Activated CD8-positive, alpha-beta T cell treated with anti-CD3 and anti-CD28 coated beads for 36 hours (primary cell): ENCODE data around the gene GABPA. TPM values are rescaled to one million over a fixed set of nuclear protein-coding genes. Genes with fewer than 3 reads are reported as not detected.

Experiments used
- ATAC-seq: fragments of 200-7000 bp; cut with Tn5 transposase; one replicate; pipeline ENCODE4 v1.10.0; 2021; ENCODE audit warnings: mild to moderate bottlenecking, moderate library complexity
- CTCF ChIA-PET: fragments of 350-600 bp; sonication (Branson Sonifier 250); formaldehyde crosslinking; loops from one replicate; lab custom pipeline; 2021; ENCODE audit warnings: antibody characterized with exemption; lab: Charles Lee
- POLR2A ChIA-PET: fragments of 350-600 bp; sonication (Branson Sonifier 250); formaldehyde crosslinking; loops from one replicate; lab custom pipeline; 2021; ENCODE audit warnings: antibody characterized with exemption; lab: Charles Lee
- DNase-seq: peaks from one replicate; pipeline ENCODE4 v3.0.0-alpha.2; 2020
- H3K27ac Mint-ChIP-seq: one replicate; pipeline ENCODE4 v1.8.0; 2021; ENCODE audit warnings: mild to moderate bottlenecking, mixed read lengths
- H3K27me3 Mint-ChIP-seq: one replicate; pipeline ENCODE4 v1.8.0; 2021; ENCODE audit warnings: mixed read lengths
- H3K36me3 Mint-ChIP-seq: one replicate; pipeline ENCODE4 v1.8.0; 2021; ENCODE audit warnings: low read depth, mixed read lengths
- H3K4me1 Mint-ChIP-seq: one replicate; pipeline ENCODE4 v1.8.0; 2021; ENCODE audit warnings: low read depth, mixed read lengths
- H3K4me3 Mint-ChIP-seq: one replicate; pipeline ENCODE4 v1.8.0; 2021; ENCODE audit warnings: mild to moderate bottlenecking, moderate library complexity, mixed read lengths
- H3K9me3 Mint-ChIP-seq: one replicate; pipeline ENCODE4 v1.8.0; 2021; ENCODE audit warnings: mixed read lengths
- intact Hi-C: fragments of 100-400 bp; cut with micrococcal nuclease; formaldehyde crosslinking; loops from one replicate; pipeline ENCODE4 v1.10.0; 2022
- total RNA-seq, 2 experiments: library from RNA; stranded (reverse); gene quantifications; one replicate each; pipeline ENCODE4 v1.2.3, GENCODE V29; 2021
- TF ChIP-seq, protein P1 (sequence below): fragments of 200-600 bp; IDR thresholded peaks from one replicate; pipeline ENCODE4 v1.8.0; 2022; ENCODE audit warnings: antibody characterized with exemption, mild to moderate bottlenecking

GABPA gene
- total RNA-seq, 2 experiments from 2014 or later, result 21.8 to 24.9 TPM

DNA sequence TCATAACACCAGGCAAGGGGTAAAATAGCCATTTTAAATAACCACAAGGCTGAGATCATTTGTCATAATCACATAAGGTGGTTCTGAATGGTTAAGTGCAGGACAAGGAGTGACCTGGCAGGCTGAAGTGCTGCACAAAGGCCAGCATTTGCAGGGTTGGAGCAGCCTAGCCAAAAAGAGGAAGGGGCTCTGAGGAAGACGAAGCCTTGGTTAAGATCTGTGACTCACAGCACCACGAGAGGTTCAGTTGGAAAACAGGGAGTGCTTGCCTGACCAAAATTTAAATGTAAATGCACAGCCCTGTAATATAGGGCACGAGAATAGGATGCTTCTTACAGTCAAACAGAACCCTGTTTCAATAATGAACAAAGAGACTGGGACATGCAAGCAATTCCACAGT, 12.1 kb upstream of the GABPA start:
- DNase-seq (no peak), ATAC-seq (no peak)
- H3K9me3 Mint-ChIP-seq, result no peaks in the 10 kb centered on the region
- TF ChIP-seq, protein P1, sequence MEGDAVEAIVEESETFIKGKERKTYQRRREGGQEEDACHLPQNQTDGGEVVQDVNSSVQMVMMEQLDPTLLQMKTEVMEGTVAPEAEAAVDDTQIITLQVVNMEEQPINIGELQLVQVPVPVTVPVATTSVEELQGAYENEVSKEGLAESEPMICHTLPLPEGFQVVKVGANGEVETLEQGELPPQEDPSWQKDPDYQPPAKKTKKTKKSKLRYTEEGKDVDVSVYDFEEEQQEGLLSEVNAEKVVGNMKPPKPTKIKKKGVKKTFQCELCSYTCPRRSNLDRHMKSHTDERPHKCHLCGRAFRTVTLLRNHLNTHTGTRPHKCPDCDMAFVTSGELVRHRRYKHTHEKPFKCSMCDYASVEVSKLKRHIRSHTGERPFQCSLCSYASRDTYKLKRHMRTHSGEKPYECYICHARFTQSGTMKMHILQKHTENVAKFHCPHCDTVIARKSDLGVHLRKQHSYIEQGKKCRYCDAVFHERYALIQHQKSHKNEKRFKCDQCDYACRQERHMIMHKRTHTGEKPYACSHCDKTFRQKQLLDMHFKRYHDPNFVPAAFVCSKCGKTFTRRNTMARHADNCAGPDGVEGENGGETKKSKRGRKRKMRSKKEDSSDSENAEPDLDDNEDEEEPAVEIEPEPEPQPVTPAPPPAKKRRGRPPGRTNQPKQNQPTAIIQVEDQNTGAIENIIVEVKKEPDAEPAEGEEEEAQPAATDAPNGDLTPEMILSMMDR, result no peak
- no peaks in the 10 kb centered on the region for H3K27me3 Mint-ChIP-seq
- ChIA-PET CTCF (interaction anchor here (2.7 kb wide), 1 partner anchor 114 kb away, joined by 15 read pairs; no protein-coding TSS in a partner anchor), POLR2A (no interaction called here)
- H3K4me3 Mint-ChIP-seq, result no peak overlapping the region
- peaks cover 36% of the 10 kb centered on the region for H3K36me3 Mint-ChIP-seq
- intact Hi-C loops, result no loop called here
- H3K4me1 Mint-ChIP-seq, result no peaks in the 10 kb centered on the region
- no peak overlapping the region for H3K27ac Mint-ChIP-seq

DNA sequence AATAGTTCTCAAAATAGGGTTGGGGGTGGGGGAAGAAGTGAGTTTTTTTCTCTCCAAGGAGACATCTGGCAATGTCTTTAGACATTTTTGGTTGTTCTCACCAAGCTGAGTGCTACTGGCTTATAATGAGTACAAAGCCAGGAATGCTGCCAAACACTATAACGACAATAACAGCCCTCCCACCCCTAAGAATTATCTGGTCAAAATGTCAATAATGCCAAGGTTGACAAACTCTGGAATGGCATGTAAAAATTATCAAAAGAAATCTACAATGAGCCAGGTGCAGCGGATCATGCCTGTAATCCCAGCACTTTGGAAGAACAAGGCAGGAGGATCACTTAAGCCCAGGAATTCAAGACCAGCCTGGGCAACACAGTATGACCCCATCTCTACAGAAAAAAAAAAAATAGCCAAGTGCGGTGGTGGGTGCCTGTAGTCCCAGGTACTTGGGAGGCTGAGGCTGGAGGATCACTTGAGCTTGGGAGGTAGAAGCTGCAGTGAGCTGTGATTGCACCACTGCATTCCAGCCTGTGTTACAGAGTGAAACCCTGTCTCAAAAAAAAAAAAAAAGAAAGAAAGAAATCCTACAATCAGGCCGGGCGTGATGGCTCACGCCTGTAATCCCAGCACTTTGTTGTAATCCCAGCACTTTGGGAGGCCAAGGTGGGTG, 2.5 kb upstream of the GABPA start:
- DNase-seq (no peak), ATAC-seq (no peak)
- intact Hi-C loops, result no loop called here
- H3K27me3 Mint-ChIP-seq, result no peaks in the 10 kb centered on the region
- CTCF ChIA-PET, result interaction anchor here (2.5 kb wide), 1 partner anchor 124 kb away, joined by 11 read pairs; the partner anchor contains the start of gene MRPL39
- no peaks in the 10 kb centered on the region for H3K9me3 Mint-ChIP-seq
- H3K4me3 Mint-ChIP-seq, result no peak overlapping the region
- POLR2A ChIA-PET, result no interaction called here
- H3K4me1 Mint-ChIP-seq, result peaks cover 40% of the 10 kb centered on the region
- peaks cover 45% of the 10 kb centered on the region for H3K36me3 Mint-ChIP-seq
- H3K27ac Mint-ChIP-seq, result no peak overlapping the region
- TF ChIP-seq, protein P1, result no peak

DNA sequence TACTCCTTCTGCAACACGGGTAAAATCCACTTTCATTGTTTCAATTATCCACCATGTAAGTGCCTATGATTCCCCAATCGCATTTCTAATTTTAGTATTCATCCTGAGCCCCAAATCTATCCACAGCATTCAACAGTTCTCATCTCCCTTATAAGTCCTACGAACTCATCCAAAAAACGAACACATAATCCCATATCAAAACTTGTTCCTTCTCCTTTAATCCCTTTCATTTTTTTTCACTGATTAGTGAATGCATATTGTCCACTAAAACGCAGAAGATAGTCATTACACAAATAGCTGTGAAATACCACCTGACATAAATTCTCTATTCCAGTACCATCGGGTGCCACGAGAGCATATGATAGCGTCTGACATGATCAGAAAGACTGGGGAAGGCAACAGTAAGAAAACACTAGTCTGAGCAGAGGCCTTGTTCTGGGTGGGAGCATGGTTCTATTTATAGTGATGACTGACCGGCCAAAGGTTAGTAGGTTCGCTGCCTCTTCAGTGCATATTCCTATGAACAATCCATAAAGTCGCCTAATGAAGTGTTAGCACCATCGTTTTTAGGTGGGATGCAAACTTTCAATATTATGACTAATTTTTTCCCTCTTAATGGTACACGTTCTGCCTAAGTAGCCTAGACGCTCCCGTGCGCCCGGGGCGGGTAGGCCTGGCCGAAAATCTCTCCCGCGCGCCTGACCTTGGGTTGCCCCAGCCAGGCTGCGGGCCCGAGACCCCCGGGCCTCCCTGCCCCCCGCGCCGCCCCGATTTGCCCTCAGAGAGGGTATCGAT, 716 bp upstream of the GABPA start:
- intact Hi-C loops, result loop anchor here (1.0 kb wide), 1 partner anchor 127 kb away; the partner anchor contains the start of gene MRPL39
- DNase-seq, result peak; percentile 50
- Mint-ChIP-seq H3K4me1 (peaks cover 46% of the 10 kb centered on the region), H3K27ac (peak overlapping the region; percentile 100), H3K4me3 (peak overlapping the region; percentile 91), H3K27me3 (no peaks in the 10 kb centered on the region), H3K36me3 (peaks cover 28% of the 10 kb centered on the region), H3K9me3 (no peaks in the 10 kb centered on the region)
- TF ChIP-seq, protein P1, result no peak
- CTCF ChIA-PET, result interaction anchor here (0.7 to 2.5 kb wide), 5 partner anchors 9 to 311 kb away, joined by 3 to 11 read pairs (median 4); partner anchors contain the start of gene MRPL39
- POLR2A ChIA-PET, result interaction anchor here (0.6 to 2.0 kb wide), 9 partner anchors 9 to 435 kb away, joined by 3 to 7 read pairs (median 3); no protein-coding TSS in a partner anchor
- peak; percentile 9 for ATAC-seq

DNA sequence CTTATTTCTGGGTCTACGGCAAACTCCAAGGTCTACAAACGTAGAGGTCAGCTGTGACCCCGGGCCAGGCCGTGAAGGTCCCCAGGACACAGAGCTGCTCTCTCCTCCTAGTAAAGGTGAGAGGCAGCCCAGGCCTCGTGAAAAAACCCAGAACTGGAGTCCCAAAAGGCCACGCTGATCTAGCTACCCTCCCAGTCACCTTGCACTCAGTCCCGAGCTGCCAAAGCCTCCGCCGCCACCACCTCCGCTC, 193 bp upstream of the GABPA start:
- CTCF ChIA-PET, result interaction anchor here (0.7 to 1.7 kb wide), 3 partner anchors 10 to 312 kb away, joined by 3 to 4 read pairs (median 3); no protein-coding TSS in a partner anchor
- H3K4me3 Mint-ChIP-seq, result peak overlapping the region; percentile 91
- ATAC-seq, result no peak
- TF ChIP-seq, protein P1, result no peak
- no peak for DNase-seq
- POLR2A ChIA-PET, result interaction anchor here (0.6 to 2.0 kb wide), 9 partner anchors 8 to 435 kb away, joined by 3 to 7 read pairs (median 3); no protein-coding TSS in a partner anchor
- intact Hi-C loops, result loop anchor here (1.0 kb wide), 1 partner anchor 127 kb away; the partner anchor contains the start of gene MRPL39
- peaks cover 25% of the 10 kb centered on the region for H3K36me3 Mint-ChIP-seq
- peak overlapping the region; percentile 100 for H3K27ac Mint-ChIP-seq
- peaks cover 50% of the 10 kb centered on the region for H3K4me1 Mint-ChIP-seq
- no peaks in the 10 kb centered on the region for H3K27me3 Mint-ChIP-seq
- no peaks in the 10 kb centered on the region for H3K9me3 Mint-ChIP-seq
